Measurements from ENCODE around the gene GZMB.
A peak's percentile ranks its signal among the peaks of the same experiment; 100 is the strongest.
"Not testable (repeated sequence)": the region's sequence is repeated elsewhere in the genome, so short reads cannot be mapped to it uniquely, and the experiment has no call there.

The GZMB gene

DNA sequence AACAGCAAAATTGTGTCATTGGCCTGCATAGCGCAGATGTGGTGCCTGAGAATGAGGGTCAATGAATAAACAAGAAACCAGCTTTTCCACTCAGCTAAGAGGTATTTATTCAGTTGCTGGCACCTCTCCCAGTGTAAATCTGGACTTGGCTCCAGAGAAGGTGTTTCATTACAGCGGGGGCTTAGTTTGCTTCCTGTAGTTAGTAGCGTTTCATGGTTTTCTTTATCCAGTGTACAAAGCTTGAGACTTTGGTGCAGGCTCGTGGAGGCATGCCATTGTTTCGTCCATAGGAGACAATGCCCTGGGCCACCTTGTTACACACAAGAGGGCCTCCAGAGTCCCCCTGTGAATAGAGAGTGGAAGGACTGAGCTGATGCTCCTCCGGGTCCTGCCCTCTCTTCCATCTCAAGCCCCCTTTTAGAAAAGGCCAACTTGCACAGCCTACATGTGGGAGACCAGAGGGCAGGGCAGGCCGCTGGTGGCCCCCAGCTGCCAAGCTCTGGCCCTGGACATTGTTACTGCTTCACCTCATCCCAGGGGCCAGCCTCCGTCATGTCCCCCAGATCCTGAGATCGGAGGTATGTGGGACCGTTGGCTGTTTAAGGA lies 3.0 kb downstream of the GZMB start:
- DNase-seq: no peak

DNA sequence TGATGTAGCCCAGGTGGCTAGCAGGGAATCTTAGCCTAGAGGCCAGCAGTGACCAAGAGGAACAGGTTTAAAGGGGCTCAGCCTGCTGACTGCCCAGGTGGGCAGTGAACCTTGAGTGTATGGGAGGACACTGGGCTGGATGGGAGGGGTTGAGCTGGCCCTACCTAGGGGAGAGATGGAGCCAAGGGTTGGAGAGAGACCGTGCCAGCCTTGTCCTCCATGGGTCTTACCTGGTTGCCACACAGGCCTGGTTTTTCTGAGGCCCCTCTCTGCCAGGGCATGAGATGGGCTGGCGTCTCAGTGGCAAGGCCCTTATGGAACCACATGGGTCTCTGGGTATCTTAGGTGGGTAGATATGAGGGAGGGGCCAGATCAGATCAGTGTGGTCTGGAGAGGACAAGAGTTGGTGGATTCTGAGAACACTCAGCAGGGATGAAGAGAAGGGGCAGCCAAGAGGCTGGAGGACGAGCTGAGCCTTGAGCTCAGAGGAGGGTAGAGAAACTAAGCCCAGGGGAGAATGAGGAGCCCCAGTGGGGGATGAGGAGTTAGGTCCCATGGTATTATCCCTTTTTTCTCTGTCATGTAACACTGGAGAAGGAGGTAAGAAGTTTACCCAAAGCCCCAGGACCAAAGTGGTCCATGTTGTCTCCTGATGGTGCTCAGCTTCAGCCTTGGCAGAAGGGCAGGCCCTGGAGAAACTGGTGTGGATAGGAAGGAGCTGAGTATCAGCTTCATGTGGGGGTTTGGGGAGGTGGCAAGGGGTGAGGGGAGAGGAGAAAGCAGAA lies 3.7 kb downstream of the GZMB start:
- no peak for DNase-seq

DNA sequence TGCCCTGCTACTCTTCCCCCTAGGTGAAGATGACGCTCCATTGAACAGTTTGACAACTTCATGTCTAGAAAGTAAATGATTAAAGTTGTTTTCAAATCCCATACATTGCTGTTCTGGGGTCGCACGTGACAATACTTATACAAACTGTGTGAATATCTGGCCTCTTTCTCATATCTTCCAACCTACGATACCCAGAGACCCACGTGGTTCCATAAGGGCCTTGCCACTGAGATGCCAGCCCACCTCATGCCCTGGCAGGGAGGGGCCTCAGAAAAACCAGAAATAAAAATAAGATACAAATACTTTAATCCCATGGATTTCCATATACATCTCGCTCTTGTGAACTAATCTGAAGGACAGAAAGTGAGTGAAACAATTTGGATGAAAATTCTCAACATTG lies 4.5 kb downstream of the GZMB start:
- no peak for DNase-seq

DNA sequence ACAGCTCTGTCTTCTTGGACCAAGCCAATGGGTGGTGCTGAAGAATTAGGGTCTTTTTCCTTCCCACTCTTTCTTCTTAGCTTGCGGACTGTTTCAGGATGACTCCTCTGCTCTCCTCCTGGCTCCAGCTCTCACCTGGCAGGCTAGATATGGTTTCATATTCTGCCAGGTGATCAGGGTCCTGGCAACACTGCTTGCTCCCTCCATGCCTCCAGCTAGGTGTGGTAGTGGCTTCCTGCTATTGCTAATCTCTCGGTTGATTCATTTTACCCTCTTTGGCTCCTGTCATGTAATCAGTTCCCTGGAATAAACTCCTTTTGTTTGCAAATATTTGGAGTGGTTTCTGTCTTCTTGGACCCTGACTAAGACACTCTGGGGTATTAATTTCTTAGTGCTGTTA lies 20.2 kb downstream of the GZMB start:
- DNase-seq: no peak

DNA sequence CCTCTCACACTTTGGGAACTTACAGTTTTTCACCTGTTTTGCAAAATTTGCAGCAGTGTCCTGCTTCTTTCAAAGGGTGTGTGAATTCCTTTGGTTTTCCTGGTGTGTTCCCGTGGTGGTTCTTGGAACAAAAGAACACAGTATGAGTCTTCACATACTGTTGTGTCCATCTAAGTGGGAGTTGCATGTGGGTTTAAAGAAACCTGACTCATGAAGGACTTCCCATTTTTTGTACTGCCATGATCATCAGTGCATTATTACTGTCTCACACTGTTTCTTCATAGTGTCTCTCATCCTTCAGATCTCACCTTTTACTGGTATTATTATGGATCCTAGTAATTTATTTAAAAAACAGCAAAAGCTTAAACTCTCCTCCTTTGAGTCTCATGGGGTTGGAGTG lies 20.7 kb downstream of the GZMB start:
- no peak for DNase-seq

DNA sequence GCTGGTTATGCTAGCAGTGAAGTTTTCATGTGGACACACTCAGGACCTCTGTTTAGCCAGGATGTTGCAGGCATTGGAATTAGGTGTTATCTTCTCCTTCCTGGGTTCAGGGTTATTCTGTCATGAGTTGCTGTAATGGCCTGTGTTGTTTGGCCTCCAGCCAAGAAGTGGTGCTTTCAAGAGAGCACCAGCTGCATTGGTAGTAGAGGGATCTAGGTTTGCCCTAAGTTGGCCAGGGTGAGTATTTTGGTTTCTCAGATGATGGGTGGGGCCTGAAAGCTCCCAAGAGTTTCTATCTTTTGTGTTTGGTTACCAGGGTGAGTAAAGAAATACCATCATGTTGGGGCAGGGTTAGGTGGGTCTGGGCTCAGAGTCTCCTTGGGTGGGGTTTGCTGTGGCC lies 21.8 kb downstream of the GZMB start:
- DNase-seq: no peak

DNA sequence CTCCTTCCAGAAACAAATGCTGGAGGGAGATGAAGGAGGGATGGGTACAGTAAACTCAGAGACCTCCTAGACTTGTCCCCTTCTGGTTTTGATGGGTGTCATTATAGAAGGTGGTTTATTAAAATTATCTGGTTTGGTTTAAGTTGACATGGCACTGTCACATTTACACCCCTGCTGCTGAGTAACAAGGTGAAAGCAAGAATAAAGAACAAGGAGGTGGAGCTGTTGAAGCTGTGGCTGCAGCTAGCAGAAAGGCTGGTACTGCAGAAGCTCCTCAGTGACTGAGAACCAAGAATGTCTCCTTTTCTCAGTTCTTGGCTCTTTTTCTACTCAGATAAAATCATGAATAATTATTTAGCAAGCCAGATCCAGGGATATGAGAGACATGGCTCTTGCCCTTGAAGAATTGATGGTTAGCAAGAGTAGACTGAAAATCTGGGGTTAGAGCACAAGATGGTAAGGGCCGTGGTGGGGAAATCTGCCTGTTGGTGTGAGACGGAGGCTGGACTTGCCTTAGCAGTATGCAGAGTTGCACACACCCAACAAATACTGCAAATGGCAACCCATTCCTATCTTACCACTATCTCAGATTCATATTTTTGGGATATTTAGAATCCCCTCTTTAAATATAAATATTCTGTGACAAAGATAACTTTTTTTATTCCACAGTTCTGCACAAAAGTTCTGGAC lies 24.2 kb downstream of the GZMB start, which contains the start of gene GZMH:
TSS of gene GZMH (minus strand) at position 31 of the 690 bp plus-strand sequence. CDS start 72 bp downstream, outside the sequence.
- DNase-seq: no peak

DNA sequence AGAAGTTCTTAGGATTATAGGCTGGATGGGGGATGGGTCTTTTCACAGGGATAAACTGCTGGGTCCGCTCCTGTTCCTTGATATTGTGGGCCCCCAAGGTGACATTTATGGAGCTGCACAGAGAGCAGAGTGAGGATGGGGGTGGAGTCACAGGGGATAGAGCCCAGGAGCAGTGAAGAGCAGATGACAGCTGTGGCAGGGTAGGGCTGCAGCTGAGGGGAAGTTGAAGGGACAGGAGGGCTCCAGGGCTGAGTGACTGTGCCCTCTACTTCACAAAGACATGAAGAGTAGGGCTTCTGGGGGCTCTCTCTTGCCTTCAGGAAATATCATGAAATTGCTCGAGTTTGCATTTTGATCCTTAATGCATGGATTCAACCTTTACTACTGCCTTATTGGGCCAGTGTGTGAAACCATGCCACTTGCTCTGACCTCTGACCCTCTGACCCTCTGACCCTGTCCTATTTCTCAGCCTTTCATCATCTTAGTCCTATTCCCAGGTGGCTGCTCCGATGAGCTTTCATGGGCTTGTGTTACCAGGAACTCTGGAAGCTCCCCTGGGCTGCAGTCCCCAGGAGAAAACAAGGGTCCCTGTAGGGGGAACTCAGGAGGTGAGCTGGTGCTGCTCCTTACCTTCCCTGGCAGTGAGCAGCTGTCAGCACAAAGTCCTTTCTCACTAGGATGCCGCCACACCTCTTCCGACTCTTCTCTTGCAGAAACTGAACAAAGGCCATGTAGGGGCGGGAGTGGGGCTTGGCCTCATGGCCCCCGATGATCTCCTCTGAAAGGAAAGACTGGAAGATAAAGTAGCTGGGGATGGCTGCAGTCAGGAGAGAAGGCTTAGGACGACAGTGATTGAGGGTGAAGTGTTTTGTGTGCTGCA lies 26.1 kb downstream of the GZMB start:
- DNase-seq: no peak

DNA sequence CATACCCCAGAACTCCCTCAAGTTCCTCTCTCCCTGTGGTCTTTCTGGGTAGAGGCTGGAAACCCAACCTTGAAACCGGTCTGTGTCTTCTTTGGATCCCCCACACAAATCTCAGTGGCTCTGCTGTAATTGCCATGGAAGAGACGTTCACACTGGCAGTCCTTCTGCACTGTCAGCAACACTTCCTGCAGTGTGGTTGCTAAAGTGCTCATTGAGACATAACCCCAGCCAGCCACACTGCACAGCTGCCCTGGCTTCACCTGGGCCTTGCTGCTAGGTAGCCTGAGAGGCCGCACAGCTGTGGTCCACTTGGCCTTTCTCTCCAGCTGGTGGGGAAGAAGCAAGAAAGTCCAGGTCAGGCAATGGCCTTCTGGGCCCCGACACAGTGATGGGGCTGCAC lies 26.9 kb downstream of the GZMB start:
- no peak for DNase-seq

DNA sequence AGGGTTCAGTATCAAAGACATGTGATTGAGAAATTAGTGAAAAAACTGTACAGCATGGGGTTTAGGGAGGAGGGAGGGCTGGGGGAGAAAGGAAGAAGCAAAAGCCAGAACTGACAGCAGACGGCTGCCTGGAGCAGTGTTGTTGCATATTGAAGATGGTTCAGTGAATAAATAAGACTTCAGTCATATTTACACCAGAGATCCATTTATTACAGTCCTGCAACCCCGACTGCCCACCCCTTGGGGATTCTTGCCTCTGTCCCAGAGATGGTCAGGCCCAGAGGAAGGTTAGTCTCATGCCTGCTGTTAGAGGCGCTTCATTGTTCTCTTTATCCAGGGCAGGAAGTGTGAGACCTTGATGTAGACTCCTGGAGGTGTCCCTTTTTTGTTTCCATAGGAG lies 27.7 kb downstream of the GZMB start:
- no peak for DNase-seq

DNA sequence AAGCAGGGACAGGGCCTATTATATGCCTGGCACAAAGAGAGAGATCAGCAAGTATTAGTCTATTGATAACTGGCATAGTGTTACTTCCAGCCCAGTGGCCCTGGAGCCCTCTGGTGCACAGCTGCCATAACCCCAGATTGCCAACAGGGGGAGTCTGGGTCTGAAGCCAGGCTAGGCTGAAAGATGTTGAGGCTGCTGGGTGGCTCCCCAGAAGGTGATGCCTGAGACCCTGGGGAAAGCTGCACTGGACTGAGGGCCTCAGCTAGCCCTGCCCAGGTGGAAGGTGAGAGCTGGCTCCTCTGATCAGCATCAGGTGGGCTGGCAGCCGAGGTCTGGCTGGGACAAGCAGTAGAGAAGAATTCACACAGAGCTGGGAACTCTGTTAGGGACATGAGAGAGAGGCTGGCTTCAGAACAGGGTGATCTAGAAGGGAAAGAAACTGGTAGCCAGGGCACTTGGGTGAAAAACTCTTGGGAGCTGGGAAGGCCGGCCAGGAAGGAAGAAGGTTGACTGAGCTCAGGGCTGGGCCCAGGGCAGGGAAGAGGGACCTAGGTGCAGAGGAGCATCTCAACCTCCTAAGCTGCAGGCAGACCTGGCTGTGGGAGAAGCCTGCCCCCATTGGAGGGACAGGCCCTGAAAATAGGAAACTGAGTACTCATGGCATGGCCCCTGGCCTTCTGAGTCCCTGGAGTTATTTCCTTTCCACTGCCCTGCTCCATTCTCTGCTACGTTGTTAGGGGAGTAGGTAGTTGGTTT lies 28.4 kb downstream of the GZMB start:
- DNase-seq: peak; percentile 72

DNA sequence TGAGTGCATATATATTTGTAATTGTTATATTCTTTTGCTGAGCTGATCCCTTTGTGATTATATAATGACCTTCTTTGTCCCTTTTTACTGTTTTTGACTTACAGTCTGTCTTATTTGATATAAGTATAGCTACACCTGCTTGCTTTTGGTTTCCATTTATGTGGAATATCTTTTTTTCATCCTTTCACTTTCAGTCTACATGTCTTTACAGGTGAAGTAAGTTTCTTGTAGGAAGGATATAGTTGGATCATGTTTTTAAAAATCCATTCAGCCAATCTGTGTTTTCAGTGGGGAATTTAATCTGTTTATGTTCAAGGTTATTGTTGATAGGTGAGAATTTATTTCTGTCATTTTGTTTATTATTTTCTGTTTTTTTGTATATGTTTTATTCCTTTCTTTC lies 36.6 kb downstream of the GZMB start:
- no peak for DNase-seq

DNA sequence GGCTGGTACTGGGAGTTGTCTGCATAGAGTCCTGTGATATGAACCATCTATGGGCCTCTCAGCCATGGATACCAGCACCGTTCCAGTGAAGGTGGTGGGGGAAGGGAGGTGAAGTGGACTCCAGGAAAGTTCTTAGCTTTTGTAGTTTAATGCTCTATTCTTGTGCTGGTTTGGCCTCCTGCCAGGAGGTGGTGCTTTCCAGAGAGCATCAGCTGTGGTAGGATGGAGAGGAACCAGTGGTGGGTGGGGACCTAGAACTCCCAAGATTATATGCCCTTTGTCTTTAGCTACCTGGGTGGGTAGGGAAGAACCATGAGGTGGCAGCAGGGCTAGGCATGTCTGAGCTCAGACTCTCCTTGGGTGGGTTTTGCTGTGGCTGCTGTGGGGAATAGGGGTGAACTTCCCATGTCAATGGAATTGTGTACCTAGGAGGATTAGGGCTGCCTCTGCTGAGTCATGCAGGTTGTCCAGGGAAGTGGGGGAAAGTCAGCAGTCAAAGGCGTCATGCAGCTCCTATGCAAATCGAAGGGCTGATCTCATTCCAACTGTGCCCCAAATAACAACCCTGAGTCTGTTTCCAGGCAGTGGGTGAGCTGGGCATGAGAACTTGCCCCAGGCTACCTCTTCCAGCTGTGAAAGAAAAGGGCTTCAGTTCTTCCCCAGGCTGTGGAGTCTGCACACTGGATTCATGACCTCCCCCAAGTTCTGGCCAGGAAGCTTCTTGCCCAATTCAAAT lies 38.7 kb downstream of the GZMB start:
- no peak for DNase-seq

DNA sequence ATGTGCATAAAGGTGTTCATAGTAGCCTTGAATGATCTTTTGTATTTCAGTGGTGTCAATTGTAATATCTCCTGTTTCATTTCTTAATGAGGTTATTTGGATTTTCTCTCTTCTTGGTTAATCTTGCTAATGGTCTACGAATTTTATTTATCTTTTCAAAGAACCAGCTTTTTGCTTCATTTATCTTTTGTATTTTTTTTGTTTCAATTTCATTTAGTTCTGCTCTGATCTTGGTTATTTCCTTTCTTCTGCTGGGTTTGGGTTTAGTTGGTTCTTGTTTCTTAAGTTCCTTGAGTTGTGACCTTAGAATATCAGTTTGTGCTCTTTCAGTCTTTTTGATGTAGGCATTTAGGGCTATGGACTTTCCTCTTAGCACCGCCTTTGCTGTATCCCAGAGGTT lies 43.0 kb downstream of the GZMB start:
- not testable (repeated sequence) for DNase-seq

DNA sequence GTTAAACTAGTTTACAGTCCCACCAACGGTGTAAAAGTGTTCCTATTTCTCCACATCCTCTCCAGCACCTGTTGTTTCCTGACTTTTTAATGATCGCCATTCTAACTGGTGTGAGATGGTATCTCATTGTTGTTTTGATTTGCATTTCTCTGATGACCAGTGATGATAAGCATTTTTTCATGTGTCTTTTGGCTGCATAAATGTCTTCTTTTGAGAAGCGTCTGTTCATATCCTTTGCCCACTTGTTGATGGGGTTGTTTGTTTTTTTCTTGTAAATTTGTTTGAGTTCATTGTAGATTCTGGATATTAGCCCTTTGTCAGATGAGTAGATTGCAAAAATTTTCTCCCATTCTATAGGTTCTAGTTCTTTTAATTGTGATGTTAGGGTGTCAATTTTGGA lies 49.6 kb downstream of the GZMB start:
- DNase-seq: not testable (repeated sequence)
